ENCODE measurements around the gene TLR9.
A peak's percentile ranks its signal among the peaks of the same experiment; 100 is the strongest.

The TLR9 gene

DNA sequence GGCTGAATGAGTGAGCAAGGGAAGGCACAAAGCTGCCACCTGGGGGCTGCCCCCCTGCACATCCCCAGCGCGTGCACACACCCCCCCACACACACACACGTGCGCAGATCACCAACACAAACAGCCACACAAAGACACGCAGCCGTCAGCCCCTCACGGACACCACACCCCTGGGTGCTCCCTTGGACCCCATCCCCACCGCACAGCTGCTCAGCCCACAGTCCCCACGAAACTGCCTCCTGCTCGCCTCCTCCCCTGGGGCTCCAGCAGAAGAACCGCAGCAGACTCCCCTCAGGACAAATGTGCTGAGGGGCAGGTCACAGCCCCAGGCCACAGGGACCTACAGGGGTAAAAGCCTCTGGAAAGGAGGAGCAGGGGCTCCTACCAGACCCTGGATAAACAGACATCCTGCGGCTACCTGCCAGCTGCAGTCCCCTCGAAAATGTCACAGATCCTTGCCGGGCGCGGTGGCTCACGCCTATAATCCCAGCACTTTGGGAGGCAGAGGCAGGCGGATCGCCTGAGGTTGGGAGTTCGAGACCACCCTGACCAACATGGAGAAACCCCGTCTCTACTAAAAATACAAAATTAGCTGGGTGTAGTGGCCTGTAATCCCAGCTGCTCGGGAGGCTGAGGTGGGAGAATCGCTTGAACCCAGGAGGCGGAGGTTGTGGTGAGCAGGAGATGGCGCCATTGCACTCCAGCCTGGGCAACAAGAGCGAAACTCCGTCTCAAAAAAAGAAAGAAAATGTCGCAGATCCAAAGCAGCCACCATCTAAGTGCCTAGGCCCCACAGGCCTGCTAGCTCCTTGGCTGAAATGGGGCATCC is 7.0 kb upstream of the TLR9 start:
- no peak for DNase-seq

DNA sequence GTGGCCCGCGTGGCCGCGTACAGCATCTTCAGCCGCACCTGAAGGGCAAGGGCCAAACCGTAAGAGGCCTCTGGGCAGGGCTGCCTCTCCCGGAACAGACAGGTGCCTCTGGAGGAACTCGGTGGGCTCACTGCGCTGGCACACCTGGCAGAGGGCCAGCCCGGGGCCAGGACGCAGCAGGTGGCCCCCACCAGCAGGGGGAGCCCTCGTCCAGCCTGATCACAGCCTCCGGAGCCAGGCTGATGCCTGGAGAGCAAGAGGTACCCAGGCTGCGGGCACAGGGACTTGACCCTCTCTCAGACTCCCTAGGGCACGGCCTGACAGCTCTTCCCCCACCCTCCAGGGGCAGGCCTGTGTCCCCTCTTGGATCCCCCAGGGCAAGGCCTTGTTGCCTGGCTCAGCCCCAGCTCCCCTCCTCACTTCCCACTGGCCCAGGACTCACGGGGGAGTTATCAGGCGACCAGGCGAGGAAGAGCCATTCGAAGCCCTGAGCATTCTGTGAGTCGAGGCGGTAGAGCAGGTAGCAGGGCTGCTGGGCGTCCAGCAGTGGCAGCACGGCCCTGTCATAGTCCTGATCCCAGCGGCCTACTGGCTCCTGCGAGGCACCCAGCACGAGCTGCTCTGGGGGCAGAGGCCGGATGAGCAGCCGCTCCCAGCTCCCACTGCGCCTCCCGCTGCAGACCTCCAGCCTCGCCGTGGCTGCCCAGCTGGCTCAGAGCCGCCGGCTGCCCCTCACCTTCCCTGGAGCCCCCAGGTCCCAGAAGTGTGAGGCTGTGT is 6.2 kb upstream of the TLR9 start:
- no peak for DNase-seq

DNA sequence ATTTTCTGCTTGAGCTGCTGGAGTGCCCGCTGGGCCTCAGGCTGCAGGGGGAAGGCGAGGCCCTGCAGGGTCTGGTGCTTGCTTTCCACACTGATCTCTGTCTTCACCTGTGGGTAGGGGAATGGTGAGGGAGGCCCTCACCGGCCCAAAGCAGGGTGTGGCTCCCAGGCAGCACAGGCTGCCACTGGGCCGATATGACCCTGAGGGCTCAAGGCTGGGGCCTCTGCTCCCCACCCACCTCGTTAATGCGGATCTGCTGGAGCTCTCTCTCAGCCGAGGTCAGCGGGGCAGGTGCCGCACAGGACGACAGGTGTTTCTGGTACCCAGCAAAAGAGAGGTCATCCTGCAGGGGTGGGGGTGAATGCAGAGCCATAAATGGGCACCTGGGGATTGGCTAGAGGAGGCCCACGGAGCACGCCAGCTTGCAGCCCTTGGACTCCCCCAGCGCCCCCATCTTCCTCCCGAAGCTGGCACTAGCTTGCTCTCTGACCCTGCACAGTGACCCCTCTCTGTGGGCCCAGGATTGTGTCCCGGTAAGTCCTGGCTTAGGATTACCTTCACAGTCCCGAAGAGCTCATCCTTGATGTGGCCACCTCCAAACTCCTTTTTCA is 5.5 kb upstream of the TLR9 start:
- no peak for DNase-seq

DNA sequence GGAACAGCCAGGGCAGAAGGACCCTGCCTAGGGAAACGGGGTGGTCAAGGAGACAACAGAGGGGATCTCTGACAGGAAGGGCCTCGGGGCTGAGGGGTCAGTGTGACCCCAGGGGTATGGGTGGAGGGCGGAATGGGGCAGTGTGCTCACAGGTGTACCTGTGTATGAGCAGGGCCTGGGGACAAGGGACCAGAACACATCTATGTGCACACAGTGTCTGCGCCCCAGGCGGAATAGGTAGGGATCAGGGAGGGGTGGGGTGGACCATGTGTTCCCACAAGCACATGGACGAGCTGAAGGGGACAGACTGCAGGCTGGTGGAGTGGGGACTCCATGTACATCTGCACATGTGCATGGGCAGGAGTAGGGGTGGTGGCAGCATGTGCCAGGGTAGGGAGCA is 5.0 kb upstream of the TLR9 start:
- no peak for DNase-seq

DNA sequence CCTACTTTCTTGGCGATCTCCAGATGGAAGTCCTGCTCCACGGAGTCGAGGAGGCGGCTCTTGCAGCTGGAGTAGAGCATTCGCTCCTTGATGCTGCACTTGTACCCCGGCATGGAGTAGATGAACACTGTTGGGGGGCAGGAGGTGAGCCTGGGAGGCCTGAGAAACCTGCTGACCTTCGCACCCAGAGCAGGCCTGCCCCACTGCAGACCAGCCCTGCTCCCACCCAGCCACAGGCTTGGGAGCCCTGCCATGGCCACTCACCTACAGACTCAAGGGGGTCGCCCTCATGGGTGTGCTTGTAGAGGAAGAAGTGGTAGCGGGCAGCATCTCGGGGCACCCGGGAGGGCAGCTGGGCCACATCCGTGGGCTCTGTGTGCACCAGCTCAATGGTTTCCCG is 4.2 kb upstream of the TLR9 start:
- no peak for DNase-seq

DNA sequence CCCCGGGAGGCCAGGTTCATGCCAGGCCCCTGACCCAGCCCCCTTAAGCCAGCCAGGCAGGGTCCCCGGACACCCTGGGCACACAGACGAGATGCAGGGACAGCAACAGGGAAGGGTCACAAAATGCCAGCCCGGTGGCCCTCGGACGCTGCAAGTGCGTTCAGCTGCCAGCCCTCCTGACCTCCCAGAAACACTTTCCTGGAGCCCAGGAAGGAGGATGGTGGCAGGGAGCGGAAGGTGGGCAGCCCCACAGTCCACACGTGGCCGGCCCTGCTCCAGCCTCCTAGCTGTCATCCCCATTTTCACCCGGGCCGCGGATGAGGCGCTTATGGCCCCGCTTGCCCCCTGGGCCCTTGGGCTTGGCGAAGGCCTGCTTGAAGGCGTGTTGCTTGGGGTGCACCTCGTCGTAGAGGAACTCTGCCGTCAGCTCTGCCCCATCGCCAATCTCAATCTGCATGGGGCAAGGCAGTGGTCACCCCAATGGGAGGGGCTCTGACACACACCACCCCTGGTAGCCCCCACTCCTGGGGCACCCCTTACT is 3.4 kb upstream of the TLR9 start:
- no peak for DNase-seq

DNA sequence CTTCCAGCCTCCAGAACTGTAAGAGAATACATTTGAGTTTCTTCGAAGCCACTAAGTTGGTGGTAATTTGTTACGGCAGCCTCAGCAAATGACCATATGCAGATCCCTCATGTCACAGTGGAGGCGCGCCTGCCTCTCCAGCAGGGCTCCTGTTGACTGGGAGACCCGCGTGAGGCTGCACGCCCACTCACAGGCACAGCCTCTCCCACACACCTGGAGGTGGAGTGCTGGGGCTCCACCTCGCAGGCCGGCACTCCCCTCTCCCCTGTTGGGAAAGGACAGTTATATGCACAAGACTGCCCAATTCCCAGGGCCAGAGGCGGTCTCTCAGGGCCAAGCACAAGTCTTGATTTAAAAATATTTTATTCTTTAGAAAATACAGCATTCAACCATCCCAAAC is 2.8 kb upstream of the TLR9 start:
- no peak for DNase-seq

DNA sequence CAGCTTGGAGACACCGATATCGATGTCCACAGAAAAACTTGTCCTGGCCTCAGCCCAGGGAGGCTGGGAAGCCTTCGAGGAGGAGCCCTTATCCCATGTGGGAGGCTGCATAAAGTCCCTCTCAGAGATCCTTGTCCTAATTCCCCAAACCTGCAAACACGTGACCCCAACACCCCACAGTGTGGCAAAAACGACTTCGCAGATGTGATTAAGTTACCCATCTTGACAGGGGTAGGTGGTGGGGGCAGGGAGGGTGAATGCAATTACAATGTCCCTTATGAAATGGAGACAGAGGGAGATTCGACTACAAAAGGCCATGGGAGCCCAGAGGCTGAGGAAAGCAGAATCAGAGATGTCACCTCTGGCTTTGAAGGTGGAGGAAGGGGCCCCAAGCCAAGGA is 2.3 kb upstream of the TLR9 start:
- no peak for DNase-seq

DNA sequence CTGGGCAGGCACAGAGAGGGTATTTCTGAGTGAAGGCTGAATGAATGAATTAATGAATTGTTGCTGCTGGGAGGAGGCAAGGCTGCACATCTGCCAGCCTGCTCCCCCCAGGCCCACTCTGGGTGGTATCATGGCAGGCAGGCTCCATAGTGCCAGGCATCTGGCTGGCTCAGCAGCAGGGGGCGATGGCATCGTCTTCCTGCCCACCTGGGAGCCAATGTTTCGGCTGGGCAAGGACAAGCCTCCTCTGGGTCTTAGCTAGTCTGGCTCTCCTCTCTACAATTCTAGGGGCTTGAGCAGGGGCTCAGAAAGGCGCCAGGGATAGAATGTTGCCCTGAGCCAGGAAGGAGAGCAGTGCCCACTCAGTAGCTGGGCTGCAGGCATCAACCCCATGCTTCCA is 1.7 kb upstream of the TLR9 start:
- no peak for DNase-seq

DNA sequence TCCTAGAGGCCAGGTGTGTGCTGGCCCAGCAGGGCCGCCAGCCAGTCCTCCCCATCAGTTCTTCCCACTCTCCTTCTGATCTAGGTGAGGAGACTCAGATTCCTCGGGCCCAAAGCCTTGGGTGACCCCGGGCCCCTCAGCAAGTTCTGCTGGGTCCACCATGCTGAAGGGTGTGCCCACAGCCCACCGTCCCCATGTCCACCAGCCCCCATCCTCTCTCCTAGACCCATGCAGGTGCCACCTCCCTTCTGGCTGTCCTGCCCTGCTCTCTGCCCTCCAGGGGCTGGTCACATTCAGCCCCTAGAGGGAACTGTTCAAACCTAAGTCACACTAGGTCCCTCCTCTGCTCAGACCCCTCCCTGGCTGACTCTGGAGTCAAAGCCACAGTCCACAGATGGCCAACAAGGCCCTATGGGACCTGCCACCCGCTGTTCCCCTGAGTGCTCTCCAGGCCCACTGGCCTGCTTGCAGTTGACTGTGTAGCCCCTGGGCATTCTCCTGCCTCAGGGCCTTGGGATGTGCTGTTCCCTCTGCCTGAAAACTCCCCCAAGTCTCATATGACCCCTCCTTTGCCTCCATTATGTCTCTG is 878 bp upstream of the TLR9 start:
- DNase-seq, result no peak

DNA sequence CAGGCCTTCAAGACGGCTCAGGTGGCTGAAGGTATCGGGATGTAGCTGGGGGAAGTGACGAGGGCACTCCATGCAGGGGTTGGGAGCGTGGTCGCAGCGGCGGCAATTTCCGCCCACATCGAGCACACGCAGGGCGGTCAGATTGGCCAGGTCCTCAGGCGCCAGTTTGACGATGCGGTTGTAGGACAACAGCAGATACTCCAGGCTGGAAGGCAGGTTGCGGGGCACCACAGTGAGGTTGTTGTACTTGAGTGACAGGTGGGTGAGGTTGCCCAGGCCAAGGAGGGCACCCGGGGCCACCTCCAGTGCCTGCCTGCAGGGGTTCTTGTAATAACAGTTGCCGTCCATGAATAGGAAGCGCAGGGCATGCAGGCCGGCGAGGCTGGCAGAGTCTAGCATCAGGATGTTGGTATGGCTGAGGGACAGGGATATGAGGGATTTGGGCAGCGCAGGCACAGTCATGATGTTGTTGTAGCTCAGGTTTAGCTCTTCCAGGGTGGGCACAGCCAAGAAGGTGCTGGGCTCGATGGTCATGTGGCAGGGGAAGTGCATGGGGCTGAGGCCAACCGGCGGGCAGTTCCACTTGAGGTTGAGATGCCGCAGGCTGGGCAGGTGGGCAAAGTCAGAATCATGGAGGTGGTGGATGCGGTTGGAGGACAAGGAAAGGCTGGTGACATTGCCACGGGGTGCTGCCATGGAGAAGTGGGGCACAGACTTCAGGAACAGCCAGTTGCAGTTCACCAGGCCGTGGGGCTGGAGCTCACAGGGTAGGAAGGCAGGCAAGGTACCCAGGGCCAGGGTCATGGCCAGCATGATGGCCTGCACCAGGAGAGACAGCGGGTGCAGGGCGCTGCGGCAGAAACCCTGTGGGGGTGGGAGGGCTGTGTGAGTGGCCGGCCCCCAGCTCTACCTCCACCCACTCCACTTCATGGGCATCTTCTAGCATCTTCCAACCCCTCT is 1.7 kb downstream of the TLR9 start:
- DNase-seq, result no peak

DNA sequence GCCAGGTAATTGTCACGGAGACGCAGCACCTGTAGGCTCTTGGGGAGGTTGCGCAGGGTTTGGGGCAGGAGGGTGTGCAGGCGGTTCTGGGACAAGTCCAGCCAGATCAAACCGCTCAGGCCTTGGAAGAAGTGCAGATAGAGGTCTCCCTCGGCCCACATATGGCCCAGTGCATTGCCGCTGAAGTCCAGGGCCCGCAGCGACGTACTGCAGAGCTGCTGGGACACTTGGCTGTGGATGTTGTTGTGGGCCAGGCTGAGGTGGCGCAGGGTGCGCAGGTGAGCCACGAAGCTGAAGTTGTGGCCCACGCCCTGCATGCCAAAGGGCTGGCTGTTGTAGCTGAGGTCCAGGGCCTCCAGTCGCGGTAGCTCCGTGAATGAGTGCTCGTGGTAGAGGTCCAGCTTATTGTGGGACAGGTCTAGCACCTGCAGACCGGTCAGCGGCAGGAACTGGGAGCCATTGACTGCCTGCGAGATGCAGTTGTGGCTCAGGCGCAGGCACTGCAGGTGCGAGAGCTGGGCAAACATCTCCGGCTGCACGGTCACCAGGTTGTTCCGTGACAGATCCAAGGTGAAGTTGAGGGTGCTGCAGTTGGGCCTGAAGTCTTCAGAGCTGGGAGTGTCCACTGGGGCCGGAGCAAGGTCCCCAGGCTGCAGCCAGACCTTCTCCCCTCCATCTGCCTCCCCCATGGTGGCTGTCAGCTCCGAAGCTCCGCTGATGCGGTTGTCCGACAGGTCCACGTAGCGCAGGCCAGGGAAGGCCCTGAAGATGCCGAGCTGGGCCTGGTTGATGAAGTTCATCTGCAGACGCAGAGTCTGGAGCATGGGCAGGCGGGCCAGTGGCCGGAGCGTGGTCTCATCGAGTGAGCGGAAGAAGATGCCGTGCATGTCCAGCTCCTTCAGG is 2.9 kb downstream of the TLR9 start:
- DNase-seq, result no peak

DNA sequence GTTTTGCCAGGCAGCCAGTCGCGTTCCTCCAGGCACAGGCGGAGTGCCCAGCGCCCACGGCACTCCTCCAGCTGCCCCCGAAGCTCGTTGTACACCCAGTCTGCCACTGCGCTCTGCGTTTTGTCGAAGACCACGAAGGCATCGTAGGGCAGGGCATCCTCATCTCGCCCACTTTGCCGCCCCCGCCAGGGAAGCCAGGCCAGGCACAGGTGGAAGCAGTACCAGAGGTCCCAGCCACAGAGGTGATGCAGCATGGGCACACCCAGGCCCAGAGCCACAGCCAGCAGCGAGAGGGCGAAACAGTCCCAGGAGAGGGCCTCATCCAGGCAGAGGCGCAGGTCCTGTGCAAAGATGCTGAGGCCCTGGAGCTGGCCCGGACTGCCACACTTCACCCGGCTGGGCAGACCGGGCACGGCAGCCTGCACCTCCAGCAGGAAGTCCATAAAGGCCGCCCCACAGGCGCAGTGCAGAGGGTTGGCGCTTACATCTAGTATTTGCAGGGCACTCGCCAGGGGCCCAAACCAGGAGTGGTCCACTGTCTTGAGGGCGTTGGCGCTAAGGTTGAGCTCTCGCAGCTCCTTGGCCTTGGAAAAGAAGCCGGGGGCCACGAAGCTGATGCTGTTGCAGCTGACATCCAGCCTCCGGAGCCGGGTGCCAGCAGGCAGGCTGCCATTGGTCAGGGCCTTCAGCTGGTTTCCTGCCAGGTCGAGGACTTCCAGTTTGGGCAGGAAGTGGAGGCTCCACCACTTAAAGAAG is 3.7 kb downstream of the TLR9 start:
- no peak for DNase-seq

DNA sequence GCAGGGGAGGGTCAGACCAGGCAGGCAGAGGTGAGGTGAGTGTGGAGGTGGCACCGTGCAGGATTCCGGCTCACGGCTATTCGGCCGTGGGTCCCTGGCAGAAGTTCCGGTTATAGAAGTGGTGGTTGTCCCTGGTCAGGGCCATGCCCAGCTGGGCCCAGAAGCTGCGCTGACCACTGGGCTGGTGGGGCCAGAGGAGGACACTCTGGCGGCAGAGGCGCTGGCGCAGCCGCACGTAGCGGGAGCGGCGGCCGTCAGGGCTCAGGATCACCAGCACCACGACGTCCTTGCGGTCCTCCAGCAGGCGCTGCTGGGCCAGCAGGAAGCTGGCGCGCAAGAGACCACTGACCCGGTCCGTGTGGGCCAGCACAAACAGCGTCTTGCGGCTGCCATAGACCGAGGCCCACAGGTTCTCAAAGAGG is 4.3 kb downstream of the TLR9 start:
- DNase-seq, result no peak

DNA sequence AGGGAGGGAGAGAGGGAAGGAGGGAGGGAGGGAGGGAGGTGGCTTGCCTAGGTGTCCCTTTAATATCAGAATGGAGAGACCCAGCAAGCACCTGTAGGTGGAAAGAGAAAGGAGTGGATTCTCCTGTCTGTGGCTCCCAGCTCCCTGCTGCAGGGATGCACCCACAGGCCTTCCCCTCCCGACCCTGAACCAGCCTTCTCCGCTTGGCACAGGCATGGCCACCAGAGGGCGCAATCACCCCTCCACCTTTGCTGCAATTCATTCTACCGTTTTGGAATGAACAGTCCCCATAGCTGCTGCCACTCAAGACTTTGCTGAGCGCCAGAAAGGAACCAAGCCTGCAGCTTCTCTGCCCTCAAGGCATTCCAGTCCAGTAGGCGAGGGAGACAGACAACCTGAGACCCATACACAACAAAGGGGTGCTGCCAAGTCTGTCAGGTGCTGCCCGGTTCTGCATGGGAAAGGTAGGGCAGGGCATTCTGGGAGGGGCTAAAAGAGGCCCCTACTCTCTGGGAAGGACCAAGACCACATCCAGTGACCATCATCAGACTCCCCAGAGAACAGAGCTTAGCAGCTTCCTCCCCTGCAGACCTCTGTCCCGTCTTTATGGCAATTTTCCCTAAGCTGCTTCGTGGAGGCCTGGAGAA is 4.9 kb downstream of the TLR9 start:
- DNase-seq, result peak; percentile 95

DNA sequence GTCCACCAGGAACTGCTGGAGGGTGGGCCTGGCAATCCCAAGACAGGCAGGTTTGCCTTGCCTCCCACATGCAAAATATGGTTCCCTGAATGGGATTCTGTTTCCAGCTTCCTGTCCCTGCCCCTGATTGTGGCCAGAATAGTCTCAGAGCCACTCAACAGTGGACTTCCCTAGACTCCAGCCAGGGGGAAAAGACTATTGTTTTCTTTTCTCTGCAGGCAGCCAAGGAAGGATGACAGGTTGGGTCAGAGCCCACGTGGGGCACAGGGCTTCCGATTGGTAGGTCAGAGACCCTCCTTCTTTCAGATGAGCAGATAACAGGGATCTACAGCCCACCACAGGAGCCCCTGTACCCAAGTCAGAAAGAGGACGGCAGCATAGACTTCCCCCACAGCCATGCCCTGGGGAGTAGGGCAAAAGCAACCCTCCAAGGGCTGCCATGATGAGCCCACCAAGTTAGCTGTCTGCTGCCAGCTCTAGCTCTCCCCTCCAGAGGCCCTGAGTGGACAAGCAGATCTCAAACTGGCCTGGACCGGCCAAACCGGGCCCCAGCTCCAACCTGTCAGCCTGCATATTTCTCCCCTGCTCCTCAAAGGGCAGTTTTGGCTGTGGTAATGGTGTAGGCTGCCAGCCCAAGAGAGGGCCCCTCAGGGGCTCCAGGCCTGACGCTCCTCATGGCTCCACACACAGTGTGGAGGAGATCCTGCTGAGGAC is 6.4 kb downstream of the TLR9 start:
- peak; percentile 71 for DNase-seq

DNA sequence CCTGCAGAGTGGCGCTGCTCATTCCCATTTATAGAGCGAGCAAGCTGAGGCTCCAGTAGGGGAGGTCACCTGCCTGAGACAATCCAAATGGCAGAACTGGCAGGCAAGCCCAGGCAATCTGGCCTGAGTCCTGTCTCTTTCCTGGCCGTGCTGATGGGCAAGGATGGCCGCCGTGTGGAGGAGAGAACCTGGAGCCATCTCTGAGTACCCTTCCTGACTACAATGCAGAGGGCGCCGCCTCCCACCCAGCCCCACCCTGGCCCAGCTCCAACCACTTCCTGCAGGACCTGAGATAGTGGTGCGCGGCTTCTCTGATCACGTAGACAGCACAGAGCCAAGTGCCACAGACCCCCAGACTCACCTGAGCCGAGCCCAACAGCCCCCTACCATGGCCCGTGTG is 7.0 kb downstream of the TLR9 start:
- DNase-seq, result no peak

DNA sequence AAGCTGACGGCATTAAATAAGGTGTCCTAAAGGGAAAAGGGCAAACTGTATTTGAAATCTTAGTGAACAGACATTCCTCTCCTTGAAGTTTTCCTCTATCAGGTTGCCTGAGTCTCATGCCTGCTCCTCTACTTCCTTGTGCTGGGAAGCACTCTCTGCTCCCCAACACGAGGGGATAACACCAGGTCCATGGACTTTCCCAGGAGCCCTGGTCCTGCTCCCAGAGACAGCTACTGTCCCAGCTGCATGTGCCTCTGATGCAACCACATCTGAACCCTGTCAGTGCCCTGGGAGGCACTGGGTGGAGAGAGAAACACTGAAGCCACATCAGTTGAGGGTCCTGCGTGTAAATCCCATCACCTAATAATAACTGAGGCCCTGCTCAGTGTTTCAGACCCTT is 7.4 kb downstream of the TLR9 start:
- DNase-seq, result no peak

DNA sequence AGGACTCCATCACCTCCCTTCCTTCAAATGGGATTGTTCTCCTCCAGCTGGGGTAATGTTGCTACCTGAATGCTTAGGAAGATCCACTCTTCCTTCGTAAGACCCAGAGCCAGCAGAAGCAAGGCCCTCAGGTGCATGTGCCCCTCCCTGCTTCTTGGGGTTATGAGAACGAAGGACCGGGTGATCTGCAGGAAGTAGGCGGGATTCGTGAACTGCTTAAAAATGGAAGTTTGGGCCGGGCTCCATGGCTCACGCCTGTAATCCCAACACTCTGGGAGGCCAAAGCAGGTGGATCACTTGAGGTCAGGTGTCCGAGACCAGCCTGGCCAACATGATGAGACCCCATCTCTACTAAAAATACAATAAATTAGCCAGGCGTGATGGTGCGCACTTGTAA is 8.0 kb downstream of the TLR9 start:
- DNase-seq, result no peak
